Colon (tissue), 2 donors: ENCODE measurements around the gene RRAGA.
"Not testable (repeated sequence)": the region's sequence is repeated elsewhere in the genome, so short reads cannot be mapped to it uniquely, and the experiment has no call there.

ENCODE experiments used
- FAIRE-seq: peaks from 2 replicates; lab custom pipeline; 2012; peaks lifted over from hg19 to GRCh38; lab: Jason Lieb, UNC
- donor health status: control.
- donor health status: control.

The RRAGA gene

GRCh38 chr9:19085295-19085694, 36.1 kb downstream of the RRAGA start:
- no peak for FAIRE-seq

DNA sequence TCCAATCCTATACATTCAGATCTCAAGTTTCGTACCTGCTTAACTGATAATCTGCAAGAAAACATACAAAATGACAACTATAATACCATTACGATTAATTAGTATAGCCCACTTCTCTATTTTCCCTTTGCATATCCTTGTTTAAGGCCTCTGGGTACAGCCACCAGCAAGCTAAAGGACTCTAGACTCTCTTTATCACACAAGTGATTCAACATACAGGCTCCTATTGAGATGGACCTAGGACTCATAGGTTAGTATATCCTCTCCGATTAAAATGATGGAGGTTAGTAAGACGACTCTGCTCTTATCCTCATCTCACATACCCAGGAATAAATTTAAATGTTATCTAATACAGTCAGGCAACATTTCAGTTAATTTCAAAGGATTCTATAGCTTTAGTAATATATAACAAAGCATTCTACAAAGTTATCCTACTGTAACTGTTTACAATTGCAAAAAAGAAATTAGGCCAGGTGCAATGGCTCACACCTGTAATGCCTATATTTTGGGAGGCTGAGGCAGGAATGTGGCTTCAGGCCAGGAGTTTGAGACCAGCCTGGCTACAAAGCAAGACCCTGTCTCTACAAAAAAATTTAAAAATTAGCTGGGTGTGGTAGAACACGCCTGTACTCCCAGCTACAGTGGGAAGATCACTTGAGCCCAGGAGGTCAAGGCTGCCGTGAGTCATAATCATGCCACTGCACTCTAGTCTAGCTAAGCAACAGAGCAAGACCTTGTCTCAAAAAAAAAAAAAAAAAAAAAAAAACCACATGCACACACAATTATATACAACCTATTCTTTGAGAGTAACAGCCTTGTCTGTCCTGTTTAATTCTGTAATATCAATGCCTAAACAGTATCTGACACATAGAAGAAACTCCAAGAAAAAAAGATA, 38.1 kb downstream of the RRAGA start:
- FAIRE-seq, result no peak

DNA sequence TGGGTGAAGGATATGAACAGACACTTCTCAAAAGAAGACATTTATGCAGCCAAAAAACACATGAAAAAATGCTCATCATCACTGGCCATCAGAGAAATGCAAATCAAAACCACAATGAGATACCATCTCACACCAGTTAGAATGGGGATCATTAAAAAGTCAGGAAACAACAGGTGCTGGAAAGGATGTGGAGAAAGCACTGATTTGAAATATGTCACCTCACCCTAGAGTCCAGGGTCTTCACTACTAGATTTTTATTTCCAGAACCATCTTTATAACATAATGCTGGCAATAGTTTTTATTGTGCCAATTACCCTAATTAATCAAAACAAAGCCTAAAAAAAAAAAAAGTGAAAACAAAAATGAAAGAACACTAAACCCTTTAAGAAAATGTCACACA, 48.2 kb downstream of the RRAGA start:
- FAIRE-seq, result not testable (repeated sequence)
